Measurements from ENCODE around the gene AKR1B1. TPM values are rescaled to one million over a fixed set of nuclear protein-coding genes. Genes with fewer than 3 reads are reported as not detected.

The AKR1B1 gene
- total RNA-seq, 5 donors from 2014 or later (not counting 1 experiment from before 2014, with no cell fraction given), result 64.3 to 92.4 (median 85.3) TPM

DNA sequence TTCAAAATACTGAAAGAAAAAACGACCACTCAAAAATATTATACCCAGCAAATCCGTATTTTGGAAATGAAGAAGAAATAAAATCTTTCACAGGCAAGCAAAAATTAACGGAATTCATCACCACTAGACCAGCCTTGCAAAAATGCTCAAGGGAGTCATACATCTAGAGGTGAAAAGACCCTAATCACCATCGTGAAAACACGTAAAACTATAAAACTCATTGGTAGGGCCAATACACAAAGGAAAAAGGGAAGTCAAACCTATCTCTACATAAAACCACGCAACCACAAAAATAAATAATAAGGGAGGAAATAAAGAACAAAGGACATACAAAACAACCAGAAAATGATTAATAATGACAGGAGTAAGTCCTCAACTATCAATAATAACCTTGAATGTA is 6.6 kb upstream of the AKR1B1 start:
- no peak for ATAC-seq (replicated peaks in 1 of 4)
- H3K27ac ChIP-seq (ENCODE audit: low read length), result no peak overlapping the region

DNA sequence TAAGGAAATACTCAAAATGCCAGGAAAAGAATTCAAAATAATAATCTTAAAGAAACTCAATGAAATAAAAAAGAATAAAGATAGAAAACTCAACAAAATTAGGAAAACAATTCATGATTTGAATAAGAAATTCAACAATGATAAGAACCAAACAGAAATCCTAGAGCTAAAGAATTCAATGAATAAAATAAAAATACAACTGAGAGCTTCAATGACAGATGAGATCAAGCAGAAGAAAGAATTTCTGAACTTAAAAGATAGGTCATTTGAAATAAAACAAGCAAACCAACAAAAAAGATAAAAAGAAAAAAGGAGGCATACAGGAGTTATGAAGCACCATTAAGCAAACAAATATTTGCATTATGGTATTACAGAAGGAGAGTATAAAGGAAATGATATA is 5.6 kb upstream of the AKR1B1 start:
- H3K9me3 Mint-ChIP-seq, result peaks cover 9 to 17% (median 15%) of the 10 kb centered on the region in 3 donors
- no peak overlapping the region for H3K4me3 ChIP-seq (ENCODE audit: control insufficient read depth in 1 of 2, extremely low read depth in 1 of 2, low read length in 1 of 2)
- peaks cover 1 to 2% of the 10 kb centered on the region in 2 experiments for H3K4me1 ChIP-seq (ENCODE audit: control insufficient read depth in 1 of 2, extremely low read depth in 1 of 2, insufficient read depth in 2 of 2, low read length in 2 of 2)
- no peak overlapping the region for H3K27ac Mint-ChIP-seq
- ATAC-seq (replicated peaks in 1 of 4) (no peak), DNase-seq (no peak)
- POLR2A ChIA-PET, result no interaction called here
- H3K27ac ChIP-seq (ENCODE audit: low read length), result no peak overlapping the region
- peaks cover 7 to 8% (median 7%) of the 10 kb centered on the region in 3 donors for H3K4me1 Mint-ChIP-seq
- H3K36me3 ChIP-seq (ENCODE audit: control insufficient read depth in 2 of 2, extremely low read depth in 1 of 2, insufficient read depth in 1 of 2, low read length in 1 of 2), result no peaks in the 10 kb centered on the region
- H3K36me3 Mint-ChIP-seq, result peaks cover 7% of the 10 kb centered on the region
- H3K4me3 Mint-ChIP-seq, result no peak overlapping the region
- peaks cover 0 to 8% of the 10 kb centered on the region in 2 experiments for H3K27me3 ChIP-seq (replicated peaks in 1 of 2; ENCODE audit: control insufficient read depth in 2 of 2, extremely low read depth in 1 of 2, insufficient read depth in 2 of 2, low read length in 1 of 2)
- peaks cover 2% of the 10 kb centered on the region for H3K9me3 ChIP-seq
- no peaks in the 10 kb centered on the region for H3K27me3 Mint-ChIP-seq
- CTCF ChIA-PET, result no interaction called here

More for the DNA sequence above, 6.6 kb upstream of the AKR1B1 start:
- no peaks in the 10 kb centered on the region for H3K27me3 Mint-ChIP-seq
- H3K9me3 Mint-ChIP-seq, result peaks cover 9 to 17% (median 15%) of the 10 kb centered on the region in 3 donors
- H3K36me3 Mint-ChIP-seq, result peaks cover 7% of the 10 kb centered on the region
- H3K4me1 Mint-ChIP-seq, result no peaks in the 10 kb centered on the region
- Histone ChIP-seq H3K4me1 (ENCODE audit: control insufficient read depth in 1 of 2, extremely low read depth in 1 of 2, insufficient read depth in 2 of 2, low read length in 2 of 2) (no peaks in the 10 kb centered on the region), H3K9me3 (peaks cover 2% of the 10 kb centered on the region), H3K36me3 (ENCODE audit: control insufficient read depth in 2 of 2, extremely low read depth in 1 of 2, insufficient read depth in 1 of 2, low read length in 1 of 2) (no peaks in the 10 kb centered on the region), H3K27me3 (replicated peaks in 1 of 2; ENCODE audit: control insufficient read depth in 2 of 2, extremely low read depth in 1 of 2, insufficient read depth in 2 of 2, low read length in 1 of 2) (peaks cover 0 to 8% of the 10 kb centered on the region in 2 experiments), H3K4me3 (ENCODE audit: control insufficient read depth in 1 of 2, extremely low read depth in 1 of 2, low read length in 1 of 2) (no peak overlapping the region)
- H3K27ac Mint-ChIP-seq, result no peak overlapping the region
- WGBS (ENCODE audit: insufficient coverage), result no CpG with 5 or more reads among the region's 6 CpGs
- ChIA-PET CTCF (interaction anchor here in 1 of 2 donors (0.5 to 0.7 kb wide), 3 partner anchors 15 to 32 kb away, joined by 3 to 9 read pairs (median 4); no protein-coding TSS in a partner anchor), POLR2A (no interaction called here)
- no peak overlapping the region for H3K4me3 Mint-ChIP-seq
- DNase-seq, result no peak

DNA sequence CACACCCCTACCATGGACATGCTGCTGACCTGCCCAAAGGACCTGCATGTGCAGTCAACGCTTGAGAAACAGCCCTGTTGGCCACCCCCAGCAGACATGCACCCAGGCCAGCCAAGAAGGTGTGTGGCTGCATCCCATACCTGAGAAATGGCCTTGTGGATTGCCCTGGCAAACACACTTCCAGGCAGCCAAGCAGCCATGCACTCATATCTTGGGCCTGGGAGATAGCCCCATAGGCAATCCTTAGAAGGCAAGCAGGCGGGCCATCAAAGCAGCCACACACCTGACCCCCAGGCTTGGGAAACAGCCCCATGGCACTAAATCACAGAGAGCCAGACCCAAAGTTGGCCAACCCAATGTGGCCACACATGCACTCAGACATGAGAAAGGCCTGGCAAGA is 4.9 kb upstream of the AKR1B1 start:
- Mint-ChIP-seq H3K9me3 (peaks cover 9 to 17% (median 15%) of the 10 kb centered on the region in 3 donors), H3K27ac (no peak overlapping the region), H3K4me3 (no peak overlapping the region), H3K4me1 (peaks cover 12% of the 10 kb centered on the region in 3 donors), H3K36me3 (peaks cover 7% of the 10 kb centered on the region), H3K27me3 (no peaks in the 10 kb centered on the region)
- Histone ChIP-seq H3K36me3 (ENCODE audit: control insufficient read depth in 2 of 2, extremely low read depth in 1 of 2, insufficient read depth in 1 of 2, low read length in 1 of 2) (no peaks in the 10 kb centered on the region), H3K4me1 (ENCODE audit: control insufficient read depth in 1 of 2, extremely low read depth in 1 of 2, insufficient read depth in 2 of 2, low read length in 2 of 2) (peaks cover 3 to 5% of the 10 kb centered on the region in 2 experiments), H3K9me3 (peaks cover 2% of the 10 kb centered on the region), H3K4me3 (ENCODE audit: control insufficient read depth in 1 of 2, extremely low read depth in 1 of 2, low read length in 1 of 2) (no peak overlapping the region), H3K27me3 (replicated peaks in 1 of 2; ENCODE audit: control insufficient read depth in 2 of 2, extremely low read depth in 1 of 2, insufficient read depth in 2 of 2, low read length in 1 of 2) (peaks cover 0 to 8% of the 10 kb centered on the region in 2 experiments), H3K27ac (ENCODE audit: low read length) (no peak overlapping the region)
- 100% methylated on average over 2 of the region's 2 CpGs for WGBS (ENCODE audit: insufficient coverage)
- CTCF ChIA-PET, result interaction anchor here in 1 of 2 donors (0.6 kb wide), 1 partner anchor 15 kb away, joined by 3 read pairs; no protein-coding TSS in a partner anchor
- DNase-seq (no peak), ATAC-seq (replicated peaks in 1 of 4) (no peak)
- POLR2A ChIA-PET, result no interaction called here

DNA sequence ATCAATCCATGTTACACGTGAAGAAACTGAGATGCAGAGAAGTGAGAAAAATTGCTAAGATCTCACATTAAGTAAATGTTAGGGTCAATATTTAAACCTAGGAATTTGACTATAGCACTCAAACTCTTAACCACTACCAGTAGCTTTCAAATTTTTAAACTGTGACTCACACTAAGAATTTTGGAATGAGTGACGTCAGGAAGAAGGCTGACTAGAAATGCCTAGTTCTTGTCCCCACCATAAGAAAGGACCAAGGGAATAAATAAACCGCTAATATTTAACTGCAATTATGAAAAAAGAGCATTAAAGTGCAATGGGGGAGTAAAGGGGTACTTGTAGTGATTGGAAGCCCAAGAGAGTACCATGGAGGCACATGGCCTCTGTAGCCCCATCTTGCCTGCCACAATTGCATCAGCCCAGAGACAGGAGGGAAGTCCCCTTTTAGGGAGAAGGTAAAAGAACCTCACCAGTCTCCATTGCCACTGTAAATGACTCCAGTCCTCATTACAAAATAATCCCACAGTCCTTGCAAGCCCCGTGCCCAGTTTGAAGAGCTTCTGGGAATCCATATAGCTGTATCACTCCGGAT is 3.5 kb upstream of the AKR1B1 start:
- ATAC-seq (replicated peaks in 1 of 4), result no peak
- Mint-ChIP-seq H3K27me3 (no peaks in the 10 kb centered on the region), H3K9me3 (peaks cover 9 to 17% (median 15%) of the 10 kb centered on the region in 3 donors), H3K36me3 (peaks cover 7% of the 10 kb centered on the region), H3K4me3 (no peak overlapping the region), H3K4me1 (peaks cover 17 to 22% (median 20%) of the 10 kb centered on the region in 3 donors), H3K27ac (no peak overlapping the region)
- 97% methylated on average over 2 of the region's 5 CpGs for WGBS (ENCODE audit: insufficient coverage)
- no peak for DNase-seq
- Histone ChIP-seq H3K4me3 (ENCODE audit: control insufficient read depth in 1 of 2, extremely low read depth in 1 of 2, low read length in 1 of 2) (no peak overlapping the region), H3K36me3 (ENCODE audit: control insufficient read depth in 2 of 2, extremely low read depth in 1 of 2, insufficient read depth in 1 of 2, low read length in 1 of 2) (no peaks in the 10 kb centered on the region), H3K27me3 (replicated peaks in 1 of 2; ENCODE audit: control insufficient read depth in 2 of 2, extremely low read depth in 1 of 2, insufficient read depth in 2 of 2, low read length in 1 of 2) (peaks cover 0 to 8% of the 10 kb centered on the region in 2 experiments), H3K27ac (ENCODE audit: low read length) (no peak overlapping the region), H3K4me1 (ENCODE audit: control insufficient read depth in 1 of 2, extremely low read depth in 1 of 2, insufficient read depth in 2 of 2, low read length in 2 of 2) (peaks cover 4 to 15% of the 10 kb centered on the region in 2 experiments), H3K9me3 (peaks cover 2% of the 10 kb centered on the region)
- ChIA-PET POLR2A (no interaction called here), CTCF (interaction anchor here in 1 of 2 donors (0.5 to 0.6 kb wide), 3 partner anchors 16 to 247 kb away, joined by 3 to 5 read pairs (median 3); no protein-coding TSS in a partner anchor)

DNA sequence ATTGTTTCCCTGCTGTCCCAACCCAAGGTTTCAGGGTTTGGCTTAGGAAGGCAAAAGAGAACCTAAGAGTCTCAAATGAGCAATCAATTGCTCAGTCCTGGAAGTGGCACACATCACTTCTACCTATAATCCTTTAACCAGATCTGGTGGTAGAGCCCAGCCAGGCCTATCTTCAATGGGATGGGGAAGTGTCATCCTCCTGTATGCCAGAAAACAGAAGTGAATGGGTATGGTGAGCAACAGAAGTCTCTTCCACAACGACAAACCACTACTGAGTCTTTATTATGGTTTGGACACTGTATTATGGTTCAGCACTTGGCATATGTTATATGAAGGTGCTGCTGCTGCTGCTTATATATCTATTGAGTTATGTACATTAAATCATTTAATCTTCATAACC is 3.0 kb upstream of the AKR1B1 start:
- H3K4me3 ChIP-seq (ENCODE audit: control insufficient read depth in 1 of 2, extremely low read depth in 1 of 2, low read length in 1 of 2), result no peak overlapping the region
- no CpG with 5 or more reads among the region's 1 CpG for WGBS (ENCODE audit: insufficient coverage)
- no peak for DNase-seq
- CTCF ChIA-PET, result interaction anchor here (0.5 to 1.0 kb wide), 3 partner anchors 15 to 29 kb away, joined by 3 to 5 read pairs (median 3); no protein-coding TSS in a partner anchor
- peaks cover 0 to 8% of the 10 kb centered on the region in 2 experiments for H3K27me3 ChIP-seq (replicated peaks in 1 of 2; ENCODE audit: control insufficient read depth in 2 of 2, extremely low read depth in 1 of 2, insufficient read depth in 2 of 2, low read length in 1 of 2)
- no peaks in the 10 kb centered on the region for H3K36me3 ChIP-seq (ENCODE audit: control insufficient read depth in 2 of 2, extremely low read depth in 1 of 2, insufficient read depth in 1 of 2, low read length in 1 of 2)
- peaks cover 4 to 15% of the 10 kb centered on the region in 2 experiments for H3K4me1 ChIP-seq (ENCODE audit: control insufficient read depth in 1 of 2, extremely low read depth in 1 of 2, insufficient read depth in 2 of 2, low read length in 2 of 2)
- peaks cover 21 to 26% (median 25%) of the 10 kb centered on the region in 3 donors for H3K4me1 Mint-ChIP-seq
- no peaks in the 10 kb centered on the region for H3K27me3 Mint-ChIP-seq
- peaks cover 7% of the 10 kb centered on the region for H3K36me3 Mint-ChIP-seq
- H3K9me3 Mint-ChIP-seq, result peaks cover 9 to 17% (median 15%) of the 10 kb centered on the region in 3 donors
- no peak for ATAC-seq (replicated peaks in 1 of 4)
- POLR2A ChIA-PET, result no interaction called here
- no peak overlapping the region for H3K4me3 Mint-ChIP-seq
- no peak overlapping the region for H3K27ac Mint-ChIP-seq
- no peak overlapping the region for H3K27ac ChIP-seq (ENCODE audit: low read length)
- peaks cover 2% of the 10 kb centered on the region for H3K9me3 ChIP-seq

DNA sequence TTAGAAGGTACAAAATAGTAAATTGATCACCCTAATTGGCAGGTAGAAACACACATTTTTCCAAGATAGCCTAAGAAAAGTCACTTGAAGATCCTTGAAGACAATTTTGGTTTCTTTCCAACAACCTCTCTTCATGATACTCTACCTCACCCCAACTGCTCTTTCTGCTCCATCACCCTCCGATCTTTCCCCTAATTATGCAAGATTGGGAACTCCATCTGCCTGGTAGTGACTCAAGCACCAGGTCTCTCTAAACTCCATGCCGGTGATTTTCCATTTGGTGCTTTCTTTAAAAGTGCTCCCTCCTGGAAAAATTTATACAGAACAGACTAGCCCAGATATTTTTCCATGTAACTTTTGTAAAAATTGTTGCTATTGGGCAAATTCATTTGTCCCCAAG is 1.1 kb upstream of the AKR1B1 start:
- ATAC-seq (replicated peaks in 1 of 4), result no peak
- Mint-ChIP-seq H3K36me3 (peaks cover 11% of the 10 kb centered on the region), H3K9me3 (peaks cover 4 to 9% (median 8%) of the 10 kb centered on the region in 3 donors), H3K27me3 (no peaks in the 10 kb centered on the region), H3K27ac (peak overlapping the region; percentile 72 to 82), H3K4me1 (peaks cover 30 to 41% (median 40%) of the 10 kb centered on the region in 3 donors), H3K4me3 (peak overlapping the region in 1 of 3 donors; percentile 86)
- no peaks in the 10 kb centered on the region for H3K36me3 ChIP-seq (ENCODE audit: control insufficient read depth in 2 of 2, extremely low read depth in 1 of 2, insufficient read depth in 1 of 2, low read length in 1 of 2)
- CTCF ChIA-PET, result interaction anchor here (0.8 to 0.9 kb wide), 2 partner anchors 241 to 747 kb away, joined by 3 read pairs; no protein-coding TSS in a partner anchor
- peaks cover 0 to 8% of the 10 kb centered on the region in 2 experiments for H3K27me3 ChIP-seq (replicated peaks in 1 of 2; ENCODE audit: control insufficient read depth in 2 of 2, extremely low read depth in 1 of 2, insufficient read depth in 2 of 2, low read length in 1 of 2)
- no peaks in the 10 kb centered on the region for H3K9me3 ChIP-seq
- H3K4me1 ChIP-seq (ENCODE audit: control insufficient read depth in 1 of 2, extremely low read depth in 1 of 2, insufficient read depth in 2 of 2, low read length in 2 of 2), result peaks cover 4 to 15% of the 10 kb centered on the region in 2 experiments
- DNase-seq, result no peak
- H3K4me3 ChIP-seq (ENCODE audit: control insufficient read depth in 1 of 2, extremely low read depth in 1 of 2, low read length in 1 of 2), result no peak overlapping the region
- no peak overlapping the region for H3K27ac ChIP-seq (ENCODE audit: low read length)
- 96% methylated on average over 2 of the region's 2 CpGs for WGBS (ENCODE audit: insufficient coverage)
- POLR2A ChIA-PET, result no interaction called here
